Measurements from ENCODE around the gene CBLB.

The CBLB gene

GRCh38 chr3:105842449-105842848 lies 26.4 kb downstream of the CBLB start:
- no peaks in the 10 kb centered on the region for H3K27me3 ChIP-seq (ENCODE audit: control insufficient read depth in 5 of 5, insufficient read depth in 4 of 5, low read length in 5 of 5)
- peaks cover 0 to 2% (median 0%) of the 10 kb centered on the region in 5 donors for H3K9me3 ChIP-seq (ENCODE audit: control insufficient read depth in 5 of 5, low read length in 5 of 5)
- H3K27ac ChIP-seq (ENCODE audit: low read depth, low read length): no peak overlapping the region
- H3K9ac ChIP-seq (ENCODE audit: low read length in 5 of 5): no peak overlapping the region
- H3K36me3 ChIP-seq (ENCODE audit: control insufficient read depth in 5 of 5, insufficient read depth in 5 of 5, low read length in 5 of 5): peaks cover 0 to 9% (median 0%) of the 10 kb centered on the region in 5 donors
- peaks cover 0 to 16% (median 6%) of the 10 kb centered on the region in 5 donors for H3K4me1 ChIP-seq (ENCODE audit: control insufficient read depth in 5 of 5, insufficient read depth in 5 of 5, low read length in 5 of 5)
- no peak overlapping the region for H3K4me3 ChIP-seq (ENCODE audit: low read depth in 1 of 5, low read length in 5 of 5)

GRCh38 chr3:105837947-105838346 lies 30.9 kb downstream of the CBLB start:
- peaks cover 0 to 10% (median 9%) of the 10 kb centered on the region in 5 donors for H3K4me1 ChIP-seq (ENCODE audit: control insufficient read depth in 5 of 5, insufficient read depth in 5 of 5, low read length in 5 of 5)
- no peak overlapping the region for H3K27ac ChIP-seq (ENCODE audit: low read depth, low read length)
- H3K27me3 ChIP-seq (ENCODE audit: control insufficient read depth in 5 of 5, insufficient read depth in 4 of 5, low read length in 5 of 5): no peaks in the 10 kb centered on the region
- no peak overlapping the region for H3K4me3 ChIP-seq (ENCODE audit: low read depth in 1 of 5, low read length in 5 of 5)
- no peak overlapping the region for H3K9ac ChIP-seq (ENCODE audit: low read length in 5 of 5)
- H3K9me3 ChIP-seq (ENCODE audit: control insufficient read depth in 5 of 5, low read length in 5 of 5): peaks cover 0 to 2% (median 0%) of the 10 kb centered on the region in 5 donors
- H3K36me3 ChIP-seq (ENCODE audit: control insufficient read depth in 5 of 5, insufficient read depth in 5 of 5, low read length in 5 of 5): peaks cover 0 to 10% (median 0%) of the 10 kb centered on the region in 5 donors

GRCh38 chr3:105837143-105837740 lies 31.6 kb downstream of the CBLB start:
- no peak overlapping the region for H3K4me3 ChIP-seq (ENCODE audit: low read depth in 1 of 5, low read length in 5 of 5)
- H3K9me3 ChIP-seq (ENCODE audit: control insufficient read depth in 5 of 5, low read length in 5 of 5): peaks cover 0 to 2% (median 0%) of the 10 kb centered on the region in 5 donors
- H3K27ac ChIP-seq (ENCODE audit: low read depth, low read length): no peak overlapping the region
- peak overlapping the region in 1 of 5 donors; percentile 11 for H3K9ac ChIP-seq (ENCODE audit: low read length in 5 of 5)
- peaks cover 0 to 10% (median 9%) of the 10 kb centered on the region in 5 donors for H3K4me1 ChIP-seq (ENCODE audit: control insufficient read depth in 5 of 5, insufficient read depth in 5 of 5, low read length in 5 of 5)
- H3K36me3 ChIP-seq (ENCODE audit: control insufficient read depth in 5 of 5, insufficient read depth in 5 of 5, low read length in 5 of 5): peaks cover 0 to 12% (median 2%) of the 10 kb centered on the region in 5 donors
- no peaks in the 10 kb centered on the region for H3K27me3 ChIP-seq (ENCODE audit: control insufficient read depth in 5 of 5, insufficient read depth in 4 of 5, low read length in 5 of 5)

GRCh38 chr3:105836533-105836932 lies 32.3 kb downstream of the CBLB start:
- Histone ChIP-seq H3K36me3 (ENCODE audit: control insufficient read depth in 5 of 5, insufficient read depth in 5 of 5, low read length in 5 of 5) (peaks cover 0 to 11% (median 0%) of the 10 kb centered on the region in 5 donors), H3K9me3 (ENCODE audit: control insufficient read depth in 5 of 5, low read length in 5 of 5) (no peaks in the 10 kb centered on the region), H3K4me1 (ENCODE audit: control insufficient read depth in 5 of 5, insufficient read depth in 5 of 5, low read length in 5 of 5) (peaks cover 0 to 10% (median 9%) of the 10 kb centered on the region in 5 donors), H3K9ac (ENCODE audit: low read length in 5 of 5) (peak overlapping the region in 1 of 5 donors; percentile 11), H3K27me3 (ENCODE audit: control insufficient read depth in 5 of 5, insufficient read depth in 4 of 5, low read length in 5 of 5) (no peaks in the 10 kb centered on the region), H3K27ac (ENCODE audit: low read depth, low read length) (no peak overlapping the region), H3K4me3 (ENCODE audit: low read depth in 1 of 5, low read length in 5 of 5) (no peak overlapping the region)

- Histone ChIP-seq H3K27me3 (ENCODE audit: control insufficient read depth in 5 of 5, insufficient read depth in 4 of 5, low read length in 5 of 5) (no peaks in the 10 kb centered on the region), H3K4me3 (ENCODE audit: low read depth in 1 of 5, low read length in 5 of 5) (no peak overlapping the region), H3K36me3 (ENCODE audit: control insufficient read depth in 5 of 5, insufficient read depth in 5 of 5, low read length in 5 of 5) (peaks cover 0 to 11% (median 0%) of the 10 kb centered on the region in 5 donors), H3K27ac (ENCODE audit: low read depth, low read length) (no peak overlapping the region), H3K9ac (ENCODE audit: low read length in 5 of 5) (no peak overlapping the region), H3K9me3 (ENCODE audit: control insufficient read depth in 5 of 5, low read length in 5 of 5) (no peaks in the 10 kb centered on the region), H3K4me1 (ENCODE audit: control insufficient read depth in 5 of 5, insufficient read depth in 5 of 5, low read length in 5 of 5) (peaks cover 0 to 10% (median 9%) of the 10 kb centered on the region in 5 donors)
These were observed 33.2 kb downstream of the CBLB start for GRCh38 chr3:105835606-105836005.

- H3K27ac ChIP-seq (ENCODE audit: low read depth, low read length): no peak overlapping the region
These were observed 34.0 kb downstream of the CBLB start for GRCh38 chr3:105834768-105835167.

GRCh38 chr3:105832644-105833043 lies 36.2 kb downstream of the CBLB start:
- H3K27ac ChIP-seq (ENCODE audit: low read depth, low read length): no peak overlapping the region
- H3K4me1 ChIP-seq (ENCODE audit: control insufficient read depth in 5 of 5, insufficient read depth in 5 of 5, low read length in 5 of 5): peaks cover 0 to 21% (median 12%) of the 10 kb centered on the region in 5 donors
- no peaks in the 10 kb centered on the region for H3K27me3 ChIP-seq (ENCODE audit: control insufficient read depth in 5 of 5, insufficient read depth in 4 of 5, low read length in 5 of 5)
- peaks cover 0 to 8% (median 0%) of the 10 kb centered on the region in 5 donors for H3K36me3 ChIP-seq (ENCODE audit: control insufficient read depth in 5 of 5, insufficient read depth in 5 of 5, low read length in 5 of 5)
- no peak overlapping the region for H3K9ac ChIP-seq (ENCODE audit: low read length in 5 of 5)
- H3K4me3 ChIP-seq (ENCODE audit: low read depth in 1 of 5, low read length in 5 of 5): no peak overlapping the region
- H3K9me3 ChIP-seq (ENCODE audit: control insufficient read depth in 5 of 5, low read length in 5 of 5): no peaks in the 10 kb centered on the region

More at GRCh38 chr3:105834768-105835167, 34.0 kb downstream of the CBLB start:
- Histone ChIP-seq H3K4me1 (ENCODE audit: control insufficient read depth in 5 of 5, insufficient read depth in 5 of 5, low read length in 5 of 5) (peaks cover 0 to 15% (median 11%) of the 10 kb centered on the region in 5 donors), H3K4me3 (ENCODE audit: low read depth in 1 of 5, low read length in 5 of 5) (no peak overlapping the region), H3K27me3 (ENCODE audit: control insufficient read depth in 5 of 5, insufficient read depth in 4 of 5, low read length in 5 of 5) (no peaks in the 10 kb centered on the region), H3K9me3 (ENCODE audit: control insufficient read depth in 5 of 5, low read length in 5 of 5) (no peaks in the 10 kb centered on the region), H3K36me3 (ENCODE audit: control insufficient read depth in 5 of 5, insufficient read depth in 5 of 5, low read length in 5 of 5) (peaks cover 0 to 11% (median 0%) of the 10 kb centered on the region in 5 donors), H3K9ac (ENCODE audit: low read length in 5 of 5) (no peak overlapping the region)

GRCh38 chr3:105830836-105831235 lies 38.0 kb downstream of the CBLB start:
- peaks cover 0 to 19% (median 5%) of the 10 kb centered on the region in 5 donors for H3K4me1 ChIP-seq (ENCODE audit: control insufficient read depth in 5 of 5, insufficient read depth in 5 of 5, low read length in 5 of 5)
- H3K4me3 ChIP-seq (ENCODE audit: low read depth in 1 of 5, low read length in 5 of 5): no peak overlapping the region
- no peaks in the 10 kb centered on the region for H3K9me3 ChIP-seq (ENCODE audit: control insufficient read depth in 5 of 5, low read length in 5 of 5)
- H3K27me3 ChIP-seq (ENCODE audit: control insufficient read depth in 5 of 5, insufficient read depth in 4 of 5, low read length in 5 of 5): no peaks in the 10 kb centered on the region
- H3K36me3 ChIP-seq (ENCODE audit: control insufficient read depth in 5 of 5, insufficient read depth in 5 of 5, low read length in 5 of 5): peaks cover 0 to 8% (median 0%) of the 10 kb centered on the region in 5 donors
- H3K27ac ChIP-seq (ENCODE audit: low read depth, low read length): no peak overlapping the region
- no peak overlapping the region for H3K9ac ChIP-seq (ENCODE audit: low read length in 5 of 5)

GRCh38 chr3:105829871-105830622 lies 38.8 kb downstream of the CBLB start:
- Histone ChIP-seq H3K27me3 (ENCODE audit: control insufficient read depth in 5 of 5, insufficient read depth in 4 of 5, low read length in 5 of 5) (no peaks in the 10 kb centered on the region), H3K36me3 (ENCODE audit: control insufficient read depth in 5 of 5, insufficient read depth in 5 of 5, low read length in 5 of 5) (peaks cover 0 to 8% (median 0%) of the 10 kb centered on the region in 5 donors), H3K9me3 (ENCODE audit: control insufficient read depth in 5 of 5, low read length in 5 of 5) (no peaks in the 10 kb centered on the region), H3K4me3 (ENCODE audit: low read depth in 1 of 5, low read length in 5 of 5) (no peak overlapping the region), H3K4me1 (ENCODE audit: control insufficient read depth in 5 of 5, insufficient read depth in 5 of 5, low read length in 5 of 5) (peaks cover 0 to 19% (median 5%) of the 10 kb centered on the region in 5 donors), H3K27ac (ENCODE audit: low read depth, low read length) (no peak overlapping the region), H3K9ac (ENCODE audit: low read length in 5 of 5) (no peak overlapping the region)

GRCh38 chr3:105829229-105829628 lies 39.6 kb downstream of the CBLB start:
- Histone ChIP-seq H3K27ac (ENCODE audit: low read depth, low read length) (no peak overlapping the region), H3K4me3 (ENCODE audit: low read depth in 1 of 5, low read length in 5 of 5) (no peak overlapping the region), H3K9ac (ENCODE audit: low read length in 5 of 5) (no peak overlapping the region), H3K27me3 (ENCODE audit: control insufficient read depth in 5 of 5, insufficient read depth in 4 of 5, low read length in 5 of 5) (no peaks in the 10 kb centered on the region), H3K9me3 (ENCODE audit: control insufficient read depth in 5 of 5, low read length in 5 of 5) (no peaks in the 10 kb centered on the region), H3K4me1 (ENCODE audit: control insufficient read depth in 5 of 5, insufficient read depth in 5 of 5, low read length in 5 of 5) (peaks cover 0 to 19% (median 5%) of the 10 kb centered on the region in 5 donors), H3K36me3 (ENCODE audit: control insufficient read depth in 5 of 5, insufficient read depth in 5 of 5, low read length in 5 of 5) (peaks cover 0 to 8% (median 1%) of the 10 kb centered on the region in 5 donors)

Measured in subcutaneous abdominal adipose tissue (tissue), 5 donors.